Measurements from ENCODE around the gene CARD10.
"Not testable (repeated sequence)": the region's sequence is repeated elsewhere in the genome, so short reads cannot be mapped to it uniquely, and the experiment has no call there.

The CARD10 gene

GRCh38 chr22:37556710-37557109 lies 37.5 kb upstream of the CARD10 start:
- no peak overlapping the region for H3K27ac ChIP-seq (ENCODE audit: low read depth, low read length)
- H3K4me1 ChIP-seq (ENCODE audit: control insufficient read depth in 5 of 5, insufficient read depth in 5 of 5, low read length in 5 of 5) = peaks cover 2 to 51% (median 42%) of the 10 kb centered on the region in 5 donors

GRCh38 chr22:37555029-37555428 lies 35.8 kb upstream of the CARD10 start:
- H3K4me1 ChIP-seq (ENCODE audit: control insufficient read depth in 5 of 5, insufficient read depth in 5 of 5, low read length in 5 of 5) = peaks cover 7 to 59% (median 47%) of the 10 kb centered on the region in 5 donors

More at GRCh38 chr22:37556710-37557109, 37.5 kb upstream of the CARD10 start:
- H3K9ac ChIP-seq (ENCODE audit: low read length in 5 of 5) = peak overlapping the region in 2 of 5 donors; percentile 0 to 9
- peaks cover 0 to 2% (median 0%) of the 10 kb centered on the region in 5 donors for H3K27me3 ChIP-seq (ENCODE audit: control insufficient read depth in 5 of 5, insufficient read depth in 4 of 5, low read length in 5 of 5)
- H3K9me3 ChIP-seq (ENCODE audit: control insufficient read depth in 5 of 5, low read length in 5 of 5) = no peaks in the 10 kb centered on the region
- no peaks in the 10 kb centered on the region for H3K36me3 ChIP-seq (ENCODE audit: control insufficient read depth in 5 of 5, insufficient read depth in 5 of 5, low read length in 5 of 5)
- no peak overlapping the region for H3K4me3 ChIP-seq (ENCODE audit: low read depth in 1 of 5, low read length in 5 of 5)

GRCh38 chr22:37553725-37554124 lies 34.5 kb upstream of the CARD10 start:
- H3K27ac ChIP-seq (ENCODE audit: low read depth, low read length) = no peak overlapping the region
- H3K36me3 ChIP-seq (ENCODE audit: control insufficient read depth in 5 of 5, insufficient read depth in 5 of 5, low read length in 5 of 5) = no peaks in the 10 kb centered on the region
- H3K4me1 ChIP-seq (ENCODE audit: control insufficient read depth in 5 of 5, insufficient read depth in 5 of 5, low read length in 5 of 5) = peaks cover 12 to 62% (median 53%) of the 10 kb centered on the region in 5 donors
- H3K9me3 ChIP-seq (ENCODE audit: control insufficient read depth in 5 of 5, low read length in 5 of 5) = no peaks in the 10 kb centered on the region
- H3K4me3 ChIP-seq (ENCODE audit: low read depth in 1 of 5, low read length in 5 of 5) = no peak overlapping the region
- H3K27me3 ChIP-seq (ENCODE audit: control insufficient read depth in 5 of 5, insufficient read depth in 4 of 5, low read length in 5 of 5) = peaks cover 0 to 2% (median 0%) of the 10 kb centered on the region in 5 donors
- no peak overlapping the region for H3K9ac ChIP-seq (ENCODE audit: low read length in 5 of 5)

More at GRCh38 chr22:37555029-37555428, 35.8 kb upstream of the CARD10 start:
- H3K27ac ChIP-seq (ENCODE audit: low read depth, low read length) = no peak overlapping the region
- H3K4me3 ChIP-seq (ENCODE audit: low read depth in 1 of 5, low read length in 5 of 5) = no peak overlapping the region
- H3K36me3 ChIP-seq (ENCODE audit: control insufficient read depth in 5 of 5, insufficient read depth in 5 of 5, low read length in 5 of 5) = no peaks in the 10 kb centered on the region
- H3K9ac ChIP-seq (ENCODE audit: low read length in 5 of 5) = no peak overlapping the region
- H3K27me3 ChIP-seq (ENCODE audit: control insufficient read depth in 5 of 5, insufficient read depth in 4 of 5, low read length in 5 of 5) = peaks cover 0 to 2% (median 0%) of the 10 kb centered on the region in 5 donors
- H3K9me3 ChIP-seq (ENCODE audit: control insufficient read depth in 5 of 5, low read length in 5 of 5) = no peaks in the 10 kb centered on the region

- H3K27me3 ChIP-seq (ENCODE audit: control insufficient read depth in 5 of 5, insufficient read depth in 4 of 5, low read length in 5 of 5) = peaks cover 0 to 2% (median 0%) of the 10 kb centered on the region in 5 donors
- H3K9ac ChIP-seq (ENCODE audit: low read length in 5 of 5) = peak overlapping the region in 2 of 5 donors; percentile 29 to 43
- no peaks in the 10 kb centered on the region for H3K9me3 ChIP-seq (ENCODE audit: control insufficient read depth in 5 of 5, low read length in 5 of 5)
- H3K27ac ChIP-seq (ENCODE audit: low read depth, low read length) = peak overlapping the region; percentile 3
- H3K36me3 ChIP-seq (ENCODE audit: control insufficient read depth in 5 of 5, insufficient read depth in 5 of 5, low read length in 5 of 5) = no peaks in the 10 kb centered on the region
- peaks cover 12 to 67% (median 58%) of the 10 kb centered on the region in 5 donors for H3K4me1 ChIP-seq (ENCODE audit: control insufficient read depth in 5 of 5, insufficient read depth in 5 of 5, low read length in 5 of 5)
- H3K4me3 ChIP-seq (ENCODE audit: low read depth in 1 of 5, low read length in 5 of 5) = no peak overlapping the region
Observed at GRCh38 chr22:37552524-37553163, 33.4 kb upstream of the CARD10 start.

GRCh38 chr22:37551981-37552380 lies 32.8 kb upstream of the CARD10 start:
- H3K9ac ChIP-seq (ENCODE audit: low read length in 5 of 5) = no peak overlapping the region
- H3K4me3 ChIP-seq (ENCODE audit: low read depth in 1 of 5, low read length in 5 of 5) = no peak overlapping the region
- peaks cover 0 to 2% (median 0%) of the 10 kb centered on the region in 5 donors for H3K27me3 ChIP-seq (ENCODE audit: control insufficient read depth in 5 of 5, insufficient read depth in 4 of 5, low read length in 5 of 5)
- no peaks in the 10 kb centered on the region for H3K9me3 ChIP-seq (ENCODE audit: control insufficient read depth in 5 of 5, low read length in 5 of 5)
- H3K4me1 ChIP-seq (ENCODE audit: control insufficient read depth in 5 of 5, insufficient read depth in 5 of 5, low read length in 5 of 5) = peaks cover 12 to 69% (median 59%) of the 10 kb centered on the region in 5 donors
- H3K36me3 ChIP-seq (ENCODE audit: control insufficient read depth in 5 of 5, insufficient read depth in 5 of 5, low read length in 5 of 5) = no peaks in the 10 kb centered on the region
- peak overlapping the region; percentile 3 for H3K27ac ChIP-seq (ENCODE audit: low read depth, low read length)

GRCh38 chr22:37550921-37551320 lies 31.7 kb upstream of the CARD10 start:
- peak overlapping the region in 1 of 5 donors; percentile 17 for H3K9ac ChIP-seq (ENCODE audit: low read length in 5 of 5)
- not testable (repeated sequence) for H3K9me3 ChIP-seq (ENCODE audit: control insufficient read depth in 5 of 5, low read length in 5 of 5); H3K36me3 ChIP-seq (ENCODE audit: control insufficient read depth in 5 of 5, insufficient read depth in 5 of 5, low read length in 5 of 5); H3K27me3 ChIP-seq (ENCODE audit: control insufficient read depth in 5 of 5, insufficient read depth in 4 of 5, low read length in 5 of 5); H3K4me3 ChIP-seq (ENCODE audit: low read depth in 1 of 5, low read length in 5 of 5)
- H3K4me1 ChIP-seq (ENCODE audit: control insufficient read depth in 5 of 5, insufficient read depth in 5 of 5, low read length in 5 of 5) = peaks cover 12 to 71% (median 60%) of the 10 kb centered on the region in 5 donors
- peak overlapping the region; percentile 3 for H3K27ac ChIP-seq (ENCODE audit: low read depth, low read length)

- H3K4me1 ChIP-seq (ENCODE audit: control insufficient read depth in 5 of 5, insufficient read depth in 5 of 5, low read length in 5 of 5) = peaks cover 14 to 82% (median 72%) of the 10 kb centered on the region in 5 donors
- H3K27ac ChIP-seq (ENCODE audit: low read depth, low read length) = peak overlapping the region; percentile 37
- H3K9ac ChIP-seq (ENCODE audit: low read length in 5 of 5) = peak overlapping the region in 1 of 5 donors; percentile 47
Observed at GRCh38 chr22:37549704-37550059, 30.5 kb upstream of the CARD10 start.

GRCh38 chr22:37547251-37547741 lies 28.1 kb upstream of the CARD10 start:
- Histone ChIP-seq H3K9ac (ENCODE audit: low read length in 5 of 5) (peak overlapping the region in 3 of 5 donors; percentile 2 to 54 (median 4)), H3K4me1 (ENCODE audit: control insufficient read depth in 5 of 5, insufficient read depth in 5 of 5, low read length in 5 of 5) (peaks cover 11 to 74% (median 64%) of the 10 kb centered on the region in 5 donors), H3K27me3 (ENCODE audit: control insufficient read depth in 5 of 5, insufficient read depth in 4 of 5, low read length in 5 of 5) (no peaks in the 10 kb centered on the region), H3K9me3 (ENCODE audit: control insufficient read depth in 5 of 5, low read length in 5 of 5) (no peaks in the 10 kb centered on the region), H3K27ac (ENCODE audit: low read depth, low read length) (peak overlapping the region; percentile 94), H3K36me3 (ENCODE audit: control insufficient read depth in 5 of 5, insufficient read depth in 5 of 5, low read length in 5 of 5) (no peaks in the 10 kb centered on the region), H3K4me3 (ENCODE audit: low read depth in 1 of 5, low read length in 5 of 5) (no peak overlapping the region)

More at GRCh38 chr22:37549704-37550059, 30.5 kb upstream of the CARD10 start:
- no peaks in the 10 kb centered on the region for H3K27me3 ChIP-seq (ENCODE audit: control insufficient read depth in 5 of 5, insufficient read depth in 4 of 5, low read length in 5 of 5)
- H3K36me3 ChIP-seq (ENCODE audit: control insufficient read depth in 5 of 5, insufficient read depth in 5 of 5, low read length in 5 of 5) = no peaks in the 10 kb centered on the region
- H3K9me3 ChIP-seq (ENCODE audit: control insufficient read depth in 5 of 5, low read length in 5 of 5) = no peaks in the 10 kb centered on the region
- peak overlapping the region in 1 of 5 donors; percentile 22 for H3K4me3 ChIP-seq (ENCODE audit: low read depth in 1 of 5, low read length in 5 of 5)

GRCh38 chr22:37546437-37547250 lies 27.4 kb upstream of the CARD10 start:
- Histone ChIP-seq H3K9ac (ENCODE audit: low read length in 5 of 5) (peak overlapping the region in 2 of 5 donors; percentile 2 to 56), H3K36me3 (ENCODE audit: control insufficient read depth in 5 of 5, insufficient read depth in 5 of 5, low read length in 5 of 5) (no peaks in the 10 kb centered on the region), H3K9me3 (ENCODE audit: control insufficient read depth in 5 of 5, low read length in 5 of 5) (no peaks in the 10 kb centered on the region), H3K27ac (ENCODE audit: low read depth, low read length) (peak overlapping the region; percentile 94), H3K4me3 (ENCODE audit: low read depth in 1 of 5, low read length in 5 of 5) (peak overlapping the region in 1 of 5 donors; percentile 47), H3K4me1 (ENCODE audit: control insufficient read depth in 5 of 5, insufficient read depth in 5 of 5, low read length in 5 of 5) (peaks cover 11 to 68% (median 58%) of the 10 kb centered on the region in 5 donors), H3K27me3 (ENCODE audit: control insufficient read depth in 5 of 5, insufficient read depth in 4 of 5, low read length in 5 of 5) (no peaks in the 10 kb centered on the region)

Data from subcutaneous abdominal adipose tissue (tissue), 5 donors.